Measurements from ENCODE around the gene DTNB.

DNA sequence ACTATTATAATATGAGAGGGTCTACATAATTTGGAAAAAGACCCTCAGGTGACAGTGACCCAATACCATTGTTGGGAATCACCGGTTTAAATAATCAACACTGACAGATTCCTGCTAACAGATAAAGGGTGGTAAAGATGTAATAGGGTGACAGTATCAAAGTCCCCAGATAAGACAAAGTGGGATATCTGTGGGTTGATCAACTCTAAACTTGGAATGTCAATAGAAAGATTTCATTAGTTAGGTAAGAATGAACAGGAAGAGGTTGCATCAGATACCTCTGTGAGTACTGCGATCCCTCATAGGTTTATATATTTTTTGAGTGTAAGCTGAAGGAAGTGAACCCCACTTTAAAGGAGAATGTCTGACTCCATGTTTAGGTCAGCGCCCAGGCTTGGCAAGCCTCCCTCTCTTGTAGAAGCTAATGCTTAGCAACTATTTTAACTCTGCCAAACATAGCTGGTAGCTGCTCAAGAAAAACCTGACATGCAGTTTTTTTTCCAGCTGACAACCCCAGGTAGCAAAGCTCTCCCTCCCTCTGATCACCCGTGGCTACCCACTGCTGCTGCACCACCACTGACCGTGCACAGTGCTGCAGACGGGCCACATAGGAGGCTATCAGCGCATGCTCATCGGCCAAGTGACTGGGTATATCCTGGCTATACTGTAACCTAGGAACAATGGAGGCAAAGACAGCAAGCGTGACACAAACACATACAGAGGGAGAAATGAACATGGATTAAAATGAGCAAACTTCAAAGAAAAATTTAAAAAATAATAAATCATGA is 218.4 kb downstream of the DTNB start:
- TF ChIP-seq CTCF (IDR thresholded peaks at IDR 0.05): no peak
- no peak for TF ChIP-seq EP300 (IDR thresholded peaks at IDR 0.05)
